PC-3 (cell line): Measurements from ENCODE around the gene ACVR1B. TPM values are rescaled to one million over a fixed set of nuclear protein-coding genes. Genes with fewer than 3 reads are reported as not detected.

Experiments
- ATAC-seq: fragments of 200-7000 bp; cut with Tn5 transposase; 2 replicates; pipeline ENCODE4 v1.9.1; 2020; ENCODE audit warnings: mild to moderate bottlenecking, moderate library complexity
- BruUV-seq: library from RNA; stranded (reverse); fragments of 400-500 nt; replicated peaks from 2 replicates; lab custom pipeline; 2021; lab: Mats Ljungman, UMichigan
- CTCF ChIA-PET: fragments of 300-600 bp; sonication (Branson Sonifier 250); formaldehyde crosslinking; loops from one replicate; lab custom pipeline; 2022; ENCODE audit warnings: antibody characterized with exemption; lab: Charles Lee
- POLR2A ChIA-PET: fragments of 300-600 bp; sonication (Branson Sonifier 250); formaldehyde crosslinking; loops from one replicate; lab custom pipeline; 2022; ENCODE audit warnings: antibody characterized with exemption; ENCODE audit not compliant: unreplicated experiment; lab: Charles Lee
- DNase-seq: peaks from one replicate; pipeline ENCODE4 v3.0.0-alpha.2; 2015
- H2AFZ ChIP-seq: fragments of 300-600 bp; sonication (generic); 2 replicates; pipeline ENCODE4 v1.6.0; 2016; ENCODE audit warnings: antibody characterized with exemption, low read length
- H3F3A ChIP-seq: fragments of 300-600 bp; sonication (generic); one replicate; pipeline ENCODE4 v1.6.0; 2017; ENCODE audit warnings: antibody characterized with exemption, low read length, control low read depth, mild to moderate bottlenecking; ENCODE audit not compliant: unreplicated experiment
- H3K27ac ChIP-seq: fragments of 300-600 bp; sonication (generic); 2 replicates; pipeline ENCODE4 v1.5.1; 2016; ENCODE audit warnings: mild to moderate bottlenecking, low read length
- H3K27me3 ChIP-seq: fragments of 300-600 bp; sonication (generic); 2 replicates; pipeline ENCODE4 v1.6.1; 2016; ENCODE audit warnings: low read length, mixed read lengths
- H3K36me3 ChIP-seq: fragments of 300-600 bp; sonication (generic); 2 replicates; pipeline ENCODE4 v1.6.1; 2016; ENCODE audit warnings: low read depth, mixed run types, low read length, mixed read lengths
- H3K4me1 ChIP-seq: fragments of 300-600 bp; sonication (generic); 2 replicates; pipeline ENCODE4 v1.5.1; 2016; ENCODE audit warnings: low read length; ENCODE audit not compliant: insufficient read depth
- H3K4me2 ChIP-seq: fragments of 300-600 bp; sonication (generic); 2 replicates; pipeline ENCODE4 v1.6.0; 2016; ENCODE audit warnings: low read length
- H3K4me3 ChIP-seq: fragments of 300-600 bp; sonication (generic); 2 replicates; pipeline ENCODE4 v1.5.1; 2016; ENCODE audit warnings: mild to moderate bottlenecking, low read length, mixed read lengths
- H3K79me2 ChIP-seq: fragments of 300-600 bp; sonication (generic); 2 replicates; pipeline ENCODE4 v1.6.1; 2017; ENCODE audit warnings: low read length, mixed read lengths
- H3K9ac ChIP-seq: fragments of 300-600 bp; sonication (generic); 2 replicates; pipeline ENCODE4 v1.6.0; 2016; ENCODE audit warnings: mild to moderate bottlenecking, low read length
- H3K9me2 ChIP-seq: fragments of 300-600 bp; sonication (generic); replicated peaks from 2 replicates; pipeline ENCODE4 v1.6.1; 2016; ENCODE audit warnings: mixed run types, low read length, mixed read lengths
- H3K9me3 ChIP-seq: fragments of 300-600 bp; sonication (generic); 2 replicates; pipeline ENCODE4 v1.6.1; 2016; ENCODE audit warnings: low read length, mixed read lengths
- H4K20me1 ChIP-seq: fragments of 300-600 bp; sonication (generic); 2 replicates; pipeline ENCODE4 v1.6.1; 2016; ENCODE audit warnings: low read length, mixed read lengths
- CTCF ChIP-seq: fragments of 300-600 bp; sonication (generic); conservative IDR thresholded peaks from 2 replicates; pipeline ENCODE4 v1.5.1; 2017; ENCODE audit warnings: antibody characterized with exemption, low read depth, mild to moderate bottlenecking, low read length
- EZH2 ChIP-seq: fragments of 300-600 bp; sonication (generic); IDR thresholded peaks from one replicate; pipeline ENCODE4 v1.6.1; 2017; ENCODE audit warnings: antibody characterized with exemption, mild to moderate bottlenecking, low read length; ENCODE audit not compliant: unreplicated experiment
- EZH2phosphoT487 ChIP-seq: fragments of 300-600 bp; sonication (generic); IDR thresholded peaks from 2 replicates; pipeline ENCODE4 v1.6.1; 2018; ENCODE audit warnings: mild to moderate bottlenecking, antibody characterized with exemption, low read length, borderline replicate concordance
- intact Hi-C: fragments of 100-400 bp; cut with micrococcal nuclease; formaldehyde crosslinking; loops from 2 replicates; pipeline ENCODE4 v1.9.0; 2023
- total RNA-seq: library from RNA; depleted of rRNA; stranded (reverse); fragments of >200 nt; gene quantifications from 2 replicates; pipeline ENCODE4 v1.2.3, GENCODE V29; 2014

The ACVR1B gene
- total RNA-seq, 1 experiment from 2014 or later, result 9.8 TPM

- no peaks in the 10 kb centered on the region for H3K4me1 ChIP-seq
- ChIA-PET POLR2A (no interaction called here), CTCF (no interaction called here)
- DNase-seq (no peak), ATAC-seq (no peak)
- H3K4me3 ChIP-seq, result no peak overlapping the region
- no peak overlapping the region for H3K27ac ChIP-seq
- H2AFZ ChIP-seq, result no peak overlapping the region
- H3K27me3 ChIP-seq, result no peaks in the 10 kb centered on the region
- no peaks in the 10 kb centered on the region for H4K20me1 ChIP-seq
- H3K4me2 ChIP-seq, result no peak overlapping the region
- BruUV-seq, result no TSS peak
- no peaks in the 10 kb centered on the region for H3F3A ChIP-seq
- H3K79me2 ChIP-seq, result no peaks in the 10 kb centered on the region
- H3K9me2 ChIP-seq, result no peaks in the 10 kb centered on the region
- no peaks in the 10 kb centered on the region for H3K36me3 ChIP-seq
- intact Hi-C loops, result no loop called here
- no peak for TF ChIP-seq CTCF
- TF ChIP-seq EZH2, result no peak
- TF ChIP-seq EZH2phosphoT487, result no peak
- no peaks in the 10 kb centered on the region for H3K9me3 ChIP-seq
- H3K9ac ChIP-seq, result no peak overlapping the region
Observed at GRCh38 chr12:51915951-51916350, 35.5 kb upstream of the ACVR1B start.

- ChIA-PET CTCF (no interaction called here), POLR2A (no interaction called here)
- Histone ChIP-seq H3K4me1 (no peaks in the 10 kb centered on the region), H3K4me2 (no peak overlapping the region), H3K27ac (no peak overlapping the region), H3K9me2 (no peaks in the 10 kb centered on the region), H3K9ac (no peak overlapping the region), H2AFZ (no peak overlapping the region), H3K9me3 (no peaks in the 10 kb centered on the region), H3K4me3 (no peak overlapping the region), H3K27me3 (no peaks in the 10 kb centered on the region), H3F3A (no peaks in the 10 kb centered on the region), H3K79me2 (no peaks in the 10 kb centered on the region), H3K36me3 (no peaks in the 10 kb centered on the region), H4K20me1 (no peaks in the 10 kb centered on the region)
- intact Hi-C loops, result no loop called here
- DNase-seq, result no peak
- no TSS peak for BruUV-seq
- ATAC-seq, result no peak
- TF ChIP-seq EZH2 (no peak), CTCF (no peak), EZH2phosphoT487 (no peak)
Observed at GRCh38 chr12:51917041-51917590, 34.4 kb upstream of the ACVR1B start.

- Histone ChIP-seq H3K4me3 (no peak overlapping the region), H2AFZ (no peak overlapping the region), H3K4me2 (no peak overlapping the region), H3K9me2 (no peaks in the 10 kb centered on the region), H4K20me1 (no peaks in the 10 kb centered on the region), H3F3A (no peaks in the 10 kb centered on the region), H3K79me2 (no peaks in the 10 kb centered on the region), H3K9ac (no peak overlapping the region), H3K27ac (no peak overlapping the region), H3K27me3 (no peaks in the 10 kb centered on the region), H3K9me3 (no peaks in the 10 kb centered on the region), H3K36me3 (no peaks in the 10 kb centered on the region), H3K4me1 (peaks cover 1% of the 10 kb centered on the region; the same call in 1 of the 2 replicates)
- DNase-seq (no peak), ATAC-seq (no peak)
- intact Hi-C loops, result no loop called here
- BruUV-seq, result no TSS peak
- ChIA-PET POLR2A (no interaction called here), CTCF (no interaction called here)
- no peak for TF ChIP-seq CTCF
Observed at GRCh38 chr12:51917746-51918453, 33.6 kb upstream of the ACVR1B start.
